ENCODE measurements around the gene SLC52A1.
"Not testable (repeated sequence)": the region's sequence is repeated elsewhere in the genome, so short reads cannot be mapped to it uniquely, and the experiment has no call there.

SLC52A1 gene

DNA sequence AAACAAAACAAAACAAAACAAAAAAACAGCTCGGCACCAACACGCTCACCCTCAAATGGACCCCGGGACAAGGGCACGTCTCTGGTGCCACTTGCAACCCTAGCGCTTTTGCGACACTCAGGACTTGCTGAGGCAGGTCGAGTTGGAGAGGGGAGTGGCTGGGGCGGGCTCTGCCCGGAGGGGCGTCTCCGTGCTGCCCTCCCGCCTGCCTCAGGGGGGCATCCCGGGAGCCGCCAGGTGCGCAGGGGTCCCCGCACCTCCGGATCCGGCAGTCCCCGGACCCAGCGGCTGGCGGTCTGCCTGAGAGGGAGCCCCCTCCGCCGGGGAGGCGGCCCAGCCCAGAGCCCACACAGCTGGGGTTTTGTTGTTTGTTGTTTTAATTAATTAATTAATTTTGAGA, at the start of gene SLC52A1:
Gene SLC52A1 (minus strand): TSS at position 112 of the 400 bp plus-strand sequence. CDS start 820 bp downstream, outside the sequence.
- no peak for DNase-seq

DNA sequence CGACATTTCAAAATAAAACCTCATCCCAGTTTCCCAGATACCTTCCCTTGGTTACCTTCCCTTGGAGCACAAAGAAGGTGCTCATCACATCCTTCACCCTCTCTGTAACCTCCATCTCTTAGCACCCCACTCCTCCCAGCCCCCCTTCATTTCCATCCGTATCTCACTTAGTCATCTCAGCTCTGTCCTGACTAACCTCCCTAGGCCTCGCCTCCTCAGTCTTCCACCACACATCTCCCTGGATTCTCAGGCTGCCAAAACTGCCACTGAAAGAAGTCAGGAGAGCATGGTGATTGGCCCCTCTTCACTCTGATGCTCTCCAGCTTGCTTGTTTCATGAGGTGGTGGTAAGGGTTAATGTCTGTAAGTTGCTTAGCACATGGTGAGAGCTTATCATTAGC, 45.4 kb upstream of the SLC52A1 start:
- no peak for DNase-seq

DNA sequence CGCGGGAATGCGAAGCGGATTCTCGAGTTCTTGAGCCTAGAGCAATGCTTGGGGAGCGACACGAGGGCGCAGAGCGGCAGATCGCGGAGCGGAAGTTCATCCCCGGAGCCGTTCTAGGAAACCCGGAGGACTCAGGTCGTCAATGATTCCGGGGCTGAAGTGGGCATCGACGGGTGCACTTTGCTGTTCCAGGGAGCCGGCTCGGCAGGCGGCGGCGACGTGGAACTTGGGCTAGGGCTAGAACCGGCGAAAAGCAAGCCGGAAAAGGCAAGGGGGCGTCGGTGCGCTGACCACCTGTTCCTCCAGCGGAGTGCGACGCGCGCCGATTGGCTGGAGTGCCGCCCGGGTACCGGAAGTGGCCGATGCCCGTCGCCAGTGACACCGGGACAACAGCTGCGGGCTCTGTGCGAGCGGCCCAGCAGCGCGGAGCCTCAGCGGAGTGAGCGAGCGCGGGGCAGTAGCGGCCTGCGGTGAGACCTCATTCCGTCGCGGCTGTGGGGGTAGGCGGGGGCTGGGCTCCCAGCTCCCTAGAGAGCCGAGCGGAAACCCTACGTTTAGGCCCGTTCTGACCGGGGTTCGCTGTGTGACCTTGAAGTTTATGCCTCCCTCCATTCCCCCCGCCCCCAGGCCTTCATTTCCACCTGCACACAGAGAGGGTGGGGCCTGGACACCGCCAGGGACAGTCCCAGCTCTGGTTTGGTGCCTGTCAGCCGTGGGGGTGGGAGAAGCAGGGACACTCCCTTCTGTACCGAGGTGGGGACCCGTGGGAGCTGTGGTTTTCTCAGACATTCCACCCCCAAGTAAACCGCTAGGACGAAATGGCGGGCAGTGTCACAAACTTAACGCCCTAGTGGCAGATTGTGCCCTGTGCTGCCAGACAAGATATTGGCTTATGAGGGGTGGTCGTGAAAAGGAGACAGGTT, 43.1 kb upstream of the SLC52A1 start, which contains the start of gene ZFP3:
Gene ZFP3 (plus strand): TSS at position 362 of the 923 bp plus-strand sequence. CDS start 13,038 bp downstream, outside the sequence.
- DNase-seq = peak; percentile 81

DNA sequence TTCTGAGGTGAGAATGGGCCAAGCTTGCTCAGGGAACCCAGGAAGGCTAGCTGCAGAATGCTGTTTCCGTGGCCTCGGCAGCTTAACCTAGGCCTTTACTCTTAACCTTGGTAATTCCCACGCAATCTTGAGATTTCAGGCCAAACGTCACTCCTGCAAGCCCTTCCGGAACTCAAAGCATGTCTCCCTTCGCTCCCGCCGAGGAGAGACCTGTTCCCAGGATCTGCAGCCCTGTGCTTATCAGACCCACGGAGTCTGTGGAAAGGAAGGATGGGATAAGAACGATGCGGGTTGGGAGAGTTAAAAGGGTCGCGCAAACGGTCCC, 42.5 kb upstream of the SLC52A1 start:
- no peak for DNase-seq

DNA sequence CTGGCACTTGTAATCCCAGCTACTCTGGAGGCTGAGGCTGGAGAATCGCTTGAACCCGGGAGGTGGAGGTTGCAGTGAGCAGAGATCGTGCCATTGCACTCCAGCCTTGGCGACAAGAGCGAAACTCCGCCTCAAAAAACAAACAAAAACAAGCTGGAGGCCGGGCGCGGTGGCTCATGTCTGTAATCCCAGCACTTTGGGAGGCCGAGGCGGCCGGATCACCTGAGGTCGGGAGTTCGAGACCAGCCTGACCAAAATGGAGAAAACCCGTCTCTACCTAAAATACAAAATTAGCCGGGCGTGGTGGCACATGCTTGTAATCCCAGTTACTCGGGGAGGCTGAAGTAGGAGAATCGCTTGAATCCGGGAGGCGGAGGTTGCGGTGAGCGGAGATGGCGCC, 42.0 kb upstream of the SLC52A1 start:
- not testable (repeated sequence) for DNase-seq

DNA sequence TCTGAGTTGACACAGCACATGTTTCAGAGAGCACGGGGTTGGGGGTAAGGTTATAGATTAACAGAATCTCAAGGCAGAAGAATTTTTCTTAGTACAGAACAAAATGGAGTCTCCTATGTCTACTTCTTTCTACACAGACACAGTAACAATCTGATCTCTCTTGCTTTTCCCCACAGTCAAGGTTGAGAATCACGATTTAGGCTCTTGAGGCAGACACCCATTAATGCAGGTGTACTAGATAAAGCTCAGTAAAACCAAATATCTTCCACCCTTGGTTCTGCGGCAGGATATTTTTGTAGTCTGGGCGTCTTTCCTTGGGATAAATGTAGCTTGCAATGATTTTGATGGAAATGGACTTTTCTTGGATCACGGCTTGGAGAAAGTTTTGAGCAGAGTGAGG, 40.2 kb upstream of the SLC52A1 start:
- not testable (repeated sequence) for DNase-seq

DNA sequence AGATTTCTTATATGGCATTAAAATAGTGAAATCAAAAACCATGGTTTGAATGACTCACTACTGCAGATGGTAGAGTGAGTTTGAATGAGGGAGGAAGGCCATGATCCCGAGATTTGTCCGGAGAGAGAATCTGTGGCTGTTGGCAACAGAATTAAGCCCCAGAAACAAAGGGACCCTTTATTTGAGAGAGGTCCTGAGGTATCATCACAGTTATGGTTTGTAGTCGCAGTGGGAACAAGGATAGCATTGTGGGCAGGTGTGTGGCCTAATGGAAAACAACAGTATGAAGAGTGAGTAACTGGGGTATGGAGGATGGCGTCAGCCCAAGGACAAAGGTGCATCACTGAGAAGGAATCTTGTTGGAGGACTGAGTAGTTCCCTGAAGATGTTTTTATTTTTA, 34.5 kb upstream of the SLC52A1 start:
- no peak for DNase-seq

DNA sequence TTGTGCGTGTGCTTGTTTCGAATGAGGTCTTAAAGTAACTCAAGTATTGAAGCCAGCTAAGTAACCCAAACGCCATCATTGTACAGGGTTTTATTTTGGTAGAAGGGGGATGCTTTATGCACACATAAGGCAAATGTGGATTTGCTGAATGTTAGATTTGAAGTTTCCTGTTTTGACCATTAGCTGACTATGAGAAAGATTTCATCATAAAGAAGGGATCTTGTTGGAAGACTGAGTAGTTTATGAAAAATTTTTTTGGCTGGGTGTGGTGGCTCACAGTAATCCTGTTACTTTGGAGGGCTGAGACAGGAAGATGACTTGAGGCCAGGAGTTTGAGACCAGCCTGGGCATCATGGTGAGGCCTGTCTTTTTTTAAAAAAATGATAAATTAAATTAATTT, 33.0 kb upstream of the SLC52A1 start:
- no peak for DNase-seq

DNA sequence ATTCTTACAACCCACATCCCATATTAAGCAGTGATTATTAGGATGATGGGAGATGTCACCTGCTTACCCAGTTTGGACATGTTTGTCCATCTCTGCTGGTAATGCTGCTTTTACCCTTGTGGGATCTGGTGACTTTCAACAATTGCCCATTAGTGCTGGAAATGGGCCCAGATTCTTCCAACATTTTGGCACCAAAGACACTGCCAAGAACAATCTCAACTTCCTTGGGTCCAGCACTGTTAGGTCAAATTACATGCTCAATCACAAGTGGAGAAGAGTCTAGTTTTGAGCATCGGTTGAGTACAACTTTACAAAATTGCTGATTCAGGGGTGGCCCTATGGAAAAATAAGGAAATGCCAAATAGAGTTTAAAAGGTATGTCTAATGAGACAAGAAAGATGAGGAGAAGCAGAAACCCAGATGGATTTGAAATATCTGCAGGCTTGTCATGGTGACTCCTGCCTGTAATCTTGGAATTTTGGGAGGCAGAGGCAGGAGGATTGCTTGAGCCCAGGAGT, 30.1 kb upstream of the SLC52A1 start:
- DNase-seq = no peak

DNA sequence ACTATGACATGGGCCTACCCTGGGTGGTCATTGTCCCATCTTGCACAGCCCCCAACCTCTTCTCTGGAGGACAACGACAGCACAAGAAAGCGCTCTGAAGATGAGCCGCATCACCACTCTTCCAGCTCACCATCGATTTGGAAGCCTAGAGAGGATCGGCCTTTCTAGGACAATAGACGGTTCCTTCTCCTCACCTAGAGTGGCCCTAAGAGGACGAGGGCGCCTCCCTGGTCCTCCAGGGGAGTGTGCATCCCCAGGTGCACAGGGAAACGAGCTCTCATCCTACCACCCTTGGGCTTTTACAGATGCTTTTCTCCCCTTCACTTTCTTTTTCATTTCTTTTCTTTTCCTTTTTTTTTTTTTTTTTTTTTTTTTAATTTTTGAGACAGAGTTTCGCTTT, 20.3 kb upstream of the SLC52A1 start:
- DNase-seq = no peak

DNA sequence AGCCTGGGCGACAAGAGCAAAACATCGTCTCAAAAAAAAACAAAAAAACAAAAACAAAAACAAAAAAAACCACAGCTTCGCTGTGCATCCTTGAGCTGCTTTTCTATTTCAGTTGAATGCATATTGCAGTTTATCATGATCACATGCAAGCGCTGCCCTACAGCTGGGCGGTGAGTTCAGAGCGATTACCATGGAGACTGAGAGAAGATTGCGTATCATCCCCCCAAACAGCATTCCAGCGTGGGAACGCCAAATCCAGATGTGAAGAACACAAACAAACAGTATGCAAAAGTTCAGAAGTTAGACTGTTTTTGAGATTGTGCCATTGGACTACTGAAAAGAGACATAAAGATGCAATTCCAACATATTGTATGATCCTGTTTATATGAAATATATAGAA, 15.1 kb upstream of the SLC52A1 start:
- no peak for DNase-seq

DNA sequence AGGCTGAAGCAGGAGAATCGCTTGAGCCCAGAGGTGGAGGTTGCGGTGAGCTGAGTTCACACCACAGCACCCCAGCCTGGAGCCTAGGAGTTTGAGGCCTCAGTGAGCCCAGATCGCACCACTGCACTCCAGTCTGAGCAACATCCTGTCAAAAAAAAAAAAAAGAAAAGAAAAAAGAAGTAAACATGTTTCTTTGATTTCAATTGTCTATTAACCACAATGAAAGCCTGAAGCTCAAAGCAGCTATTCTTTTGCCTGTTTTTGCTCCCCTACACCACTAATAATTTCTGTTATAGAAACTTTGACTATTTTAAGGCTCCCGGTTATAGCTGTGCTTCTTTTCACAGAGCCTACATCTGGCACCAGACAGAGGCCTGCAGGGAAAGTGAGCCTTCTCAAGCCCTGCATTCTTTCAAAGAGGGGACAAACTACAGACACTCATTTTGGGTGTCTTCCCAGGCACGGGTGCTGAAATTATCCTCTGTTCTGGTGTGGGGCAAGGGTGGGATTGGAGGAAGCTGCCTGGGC, 14.2 kb upstream of the SLC52A1 start:
- DNase-seq = peak; percentile 88

DNA sequence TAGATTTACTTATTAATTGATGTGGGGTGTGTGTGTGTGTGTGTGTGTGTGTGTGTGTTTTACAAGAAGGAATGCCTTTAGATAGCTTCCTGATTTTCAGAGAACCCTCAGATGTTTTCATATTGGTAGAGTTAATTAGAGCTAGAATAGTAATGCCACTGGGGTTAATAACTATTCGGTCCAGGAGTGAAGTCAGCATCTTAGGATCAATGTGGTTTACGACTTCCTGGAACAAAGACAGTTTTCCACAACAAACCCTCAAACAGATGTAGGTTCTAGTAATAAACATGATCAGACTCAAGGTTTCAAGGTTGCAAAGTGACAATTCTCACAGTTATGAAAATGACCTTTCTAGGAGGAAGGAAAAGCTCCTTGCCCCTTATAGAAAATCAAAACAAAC, 12.2 kb upstream of the SLC52A1 start:
- no peak for DNase-seq

DNA sequence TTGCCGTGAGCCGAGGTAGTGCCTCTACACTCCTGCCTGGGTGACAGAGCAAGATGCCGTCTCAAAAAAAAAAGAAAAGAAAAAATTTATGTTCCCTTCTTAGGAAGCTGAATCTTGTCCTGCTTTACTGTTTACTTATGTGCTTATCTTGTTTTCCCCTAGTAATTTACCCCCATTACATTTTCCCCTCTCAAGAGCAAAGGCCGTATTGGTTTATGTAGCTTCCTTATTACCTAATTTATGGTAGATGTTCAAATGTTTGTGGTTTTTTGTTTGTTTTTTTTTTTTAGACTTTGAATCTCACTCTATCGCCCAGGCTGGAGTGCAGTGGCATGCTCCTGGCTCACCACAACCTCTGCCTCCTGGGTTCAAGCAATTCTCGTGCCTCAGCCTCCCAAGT, 10.3 kb upstream of the SLC52A1 start:
- peak; percentile 33 for DNase-seq

DNA sequence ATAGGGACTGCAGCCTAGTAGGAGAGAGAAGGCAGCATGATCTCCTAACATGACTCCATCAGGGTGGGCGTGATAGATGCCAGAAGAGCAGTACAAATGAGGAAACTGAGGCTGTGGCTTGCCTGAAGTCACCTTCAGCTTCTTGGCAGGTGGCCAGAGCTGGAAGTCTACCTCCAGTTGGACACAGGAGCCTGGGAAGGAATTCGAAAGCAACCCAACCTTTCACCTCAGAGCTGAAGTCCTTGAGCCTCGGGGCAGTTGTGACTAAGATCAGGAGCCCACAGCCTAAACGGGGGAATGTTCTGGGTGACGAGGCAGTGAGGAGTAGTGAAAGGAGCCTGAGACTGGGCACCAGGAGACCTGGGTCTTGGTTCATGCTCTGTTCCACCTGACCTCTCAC, 9.4 kb upstream of the SLC52A1 start:
- no peak for DNase-seq

DNA sequence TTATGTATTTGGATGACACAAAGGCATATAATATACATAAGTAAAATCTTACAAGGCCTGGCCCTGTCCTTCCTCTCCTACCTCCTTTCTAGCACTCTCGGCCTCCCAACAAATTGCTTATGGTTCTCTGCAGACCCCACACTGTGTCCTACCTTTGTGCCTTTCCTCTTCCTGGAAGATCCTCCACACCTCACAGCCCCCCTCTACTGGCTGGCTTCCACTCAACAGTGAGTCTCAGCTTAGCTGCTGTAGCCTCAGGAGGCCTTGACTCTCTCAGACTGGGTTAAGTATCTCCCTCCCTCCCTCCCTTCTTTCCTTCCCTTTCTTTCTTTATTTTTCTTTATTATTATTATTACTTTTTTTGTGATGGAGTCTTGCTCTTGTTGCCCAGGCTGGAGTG, 8.3 kb upstream of the SLC52A1 start:
- DNase-seq = peak; percentile 20

DNA sequence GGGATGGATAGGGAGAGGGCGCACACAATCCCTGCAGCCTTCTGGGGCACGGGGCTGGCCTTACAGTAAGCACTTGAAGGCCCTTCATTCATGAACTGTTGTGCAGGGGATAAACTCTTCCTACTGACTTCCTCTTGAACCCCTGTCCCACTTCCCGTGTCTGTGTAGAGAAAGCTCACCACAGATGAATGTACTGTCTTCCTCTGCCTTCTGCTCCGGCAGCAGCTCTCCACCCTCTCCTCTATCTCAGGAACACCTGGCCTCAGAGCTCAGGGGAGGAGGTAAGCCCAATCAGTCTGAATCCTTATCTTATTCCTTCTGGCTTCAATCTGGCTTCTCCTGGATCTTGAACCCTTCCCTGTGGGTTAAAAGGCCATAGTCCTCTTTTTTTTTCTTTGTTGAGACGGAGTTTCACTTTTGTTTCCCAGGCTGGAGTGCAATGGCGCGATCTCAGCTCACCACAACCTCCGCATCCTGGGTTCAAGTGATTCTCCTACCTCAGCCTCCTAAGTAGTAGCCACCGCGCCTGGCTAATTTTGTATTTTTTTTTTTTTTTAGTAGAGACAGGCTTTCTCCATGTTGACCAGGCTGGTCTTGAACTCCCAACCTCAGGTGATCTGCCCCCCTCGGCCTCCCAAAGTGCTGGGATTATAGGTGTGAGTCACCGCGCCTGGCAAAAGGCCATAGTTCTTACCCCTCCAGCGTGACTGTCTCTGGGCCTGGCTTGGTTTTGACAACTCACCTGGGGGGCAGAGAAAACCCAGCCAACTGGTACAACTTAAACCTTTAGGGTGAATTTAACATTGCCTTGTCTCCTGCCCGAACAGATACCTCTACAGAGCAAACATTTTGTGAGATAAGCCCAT, 7.2 kb upstream of the SLC52A1 start:
- peak; percentile 75 for DNase-seq

DNA sequence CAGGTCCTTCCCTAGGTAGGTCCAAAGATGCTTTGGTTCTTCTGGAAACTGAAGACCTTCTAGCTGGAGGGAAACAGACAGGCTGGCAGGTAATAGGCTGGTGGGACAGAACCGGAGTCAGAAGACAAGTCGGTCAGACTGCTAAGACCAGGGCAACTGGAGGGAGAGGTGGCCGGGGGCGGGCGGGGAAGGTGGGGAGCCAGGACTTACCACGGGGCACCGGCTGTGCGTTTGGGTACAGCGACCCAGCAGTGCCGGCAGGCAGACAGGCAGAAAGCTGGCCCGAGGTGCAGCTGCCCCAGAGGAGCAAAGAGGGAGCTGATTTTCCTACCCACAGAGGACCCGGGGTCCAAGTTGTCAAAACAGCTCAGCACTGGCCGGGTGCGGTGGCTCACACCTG, 575 bp downstream of the SLC52A1 start:
- DNase-seq = no peak

DNA sequence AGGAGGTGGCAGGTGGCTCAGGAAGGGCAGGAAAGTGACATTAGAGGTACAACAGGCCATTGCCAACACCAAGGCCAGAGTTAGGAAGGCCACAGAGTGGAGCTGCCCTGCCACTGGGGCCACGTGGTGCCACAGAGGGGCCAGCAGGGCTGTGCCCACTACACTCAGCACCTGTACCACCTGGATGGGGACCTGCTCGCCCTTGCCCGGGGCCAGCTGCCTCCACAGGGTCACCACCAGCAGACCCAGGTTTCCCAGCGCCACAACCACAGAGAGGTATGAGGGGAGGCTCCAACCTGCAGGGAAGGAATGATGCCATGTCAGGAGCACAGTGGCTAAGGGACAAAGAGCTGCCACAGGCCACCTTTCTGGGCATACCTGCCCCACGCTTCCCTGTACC, 1.2 kb downstream of the SLC52A1 start:
- DNase-seq = no peak

DNA sequence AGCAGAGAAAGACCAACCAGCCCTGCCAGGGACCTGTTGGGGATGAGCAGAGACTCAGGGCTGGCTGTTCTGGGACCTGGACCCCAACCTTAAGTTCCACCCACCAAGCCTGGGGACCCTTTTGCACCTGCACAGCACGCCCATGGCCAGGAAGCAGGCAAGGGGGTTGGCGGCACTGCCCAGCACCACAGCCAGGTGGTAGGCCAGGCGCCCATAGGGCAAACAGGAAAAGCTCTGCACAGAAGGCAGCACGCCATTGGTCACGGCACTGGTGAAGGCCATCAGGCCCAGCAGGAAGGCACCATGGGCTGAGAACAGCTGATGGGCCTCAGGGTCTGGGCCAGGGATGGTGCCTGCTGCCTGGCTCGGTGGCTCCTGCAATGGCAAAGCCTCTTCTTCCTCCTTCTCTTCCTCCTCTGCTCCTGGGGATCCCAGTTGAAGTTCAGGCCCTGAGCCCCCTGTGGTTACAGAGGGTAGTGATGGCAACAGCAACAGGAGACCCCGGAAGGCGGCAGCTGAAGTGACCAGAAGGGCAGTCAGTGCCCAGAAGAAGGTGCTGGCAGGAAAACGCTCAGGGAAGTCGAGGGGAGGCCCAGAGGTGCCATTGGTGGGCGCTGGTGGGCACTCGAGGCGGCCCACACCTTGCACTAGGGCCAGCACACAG, 1.7 kb downstream of the SLC52A1 start:
- no peak for DNase-seq

DNA sequence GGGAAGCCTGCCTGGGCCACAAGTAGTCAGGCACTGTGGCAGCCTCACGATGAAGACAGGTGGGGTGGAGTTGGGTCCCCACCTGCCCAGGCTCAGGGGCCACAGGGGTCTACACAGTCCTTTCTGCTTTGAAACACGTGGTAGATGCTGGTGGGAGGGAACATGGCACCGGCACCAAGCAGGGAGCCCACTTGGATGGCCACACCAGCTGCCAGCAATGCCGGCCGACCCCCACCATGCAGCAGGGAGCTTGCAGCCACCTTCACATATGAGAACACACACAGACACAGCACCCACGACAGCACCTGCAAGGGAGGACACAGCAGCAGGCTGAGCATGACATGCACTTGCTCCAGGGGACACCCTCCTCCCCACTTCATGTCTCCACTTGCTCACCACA, 2.4 kb downstream of the SLC52A1 start:
- DNase-seq = no peak

DNA sequence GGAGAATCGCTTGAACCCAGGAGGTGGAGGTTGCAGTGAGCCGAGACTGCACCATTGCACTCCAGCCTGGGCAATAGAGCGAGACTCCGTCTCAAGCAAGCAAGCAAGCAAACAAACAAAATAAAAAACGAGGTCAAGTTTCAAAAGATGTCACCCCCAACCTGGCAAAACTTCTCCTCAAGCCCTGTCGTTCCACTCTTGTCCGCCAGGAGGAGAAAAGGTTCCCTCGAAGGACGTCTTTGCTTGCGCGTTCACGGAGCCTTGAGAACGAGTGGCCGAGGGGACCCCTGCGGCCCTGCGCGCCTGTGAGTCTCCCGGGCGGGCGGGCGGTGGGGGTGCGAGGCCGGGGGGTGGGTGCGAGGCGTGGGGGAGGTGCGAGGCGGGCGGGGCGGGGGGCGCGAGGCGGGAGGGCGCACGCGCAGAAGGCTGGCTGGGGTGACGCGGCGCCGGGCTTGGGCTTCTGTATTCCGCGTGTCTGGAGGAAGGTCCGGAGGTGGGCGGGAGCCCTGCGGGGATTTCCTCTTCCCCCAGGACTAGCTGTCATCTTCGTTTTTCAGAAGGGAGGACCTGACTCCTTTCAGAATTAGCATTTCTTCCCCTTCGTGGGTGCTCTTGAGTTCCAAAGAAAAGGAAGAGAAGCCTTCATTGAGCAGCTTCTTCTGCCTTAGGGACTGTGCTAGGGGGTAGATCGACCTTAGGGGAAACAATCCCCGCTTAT, 3.7 kb downstream of the SLC52A1 start:
- peak; percentile 88 for DNase-seq
